Spinal cord (tissue), 10 donors: ENCODE results near the gene CCDC74A. TPM values are rescaled to one million over a fixed set of nuclear protein-coding genes. Genes with fewer than 3 reads are reported as not detected.
"Not testable (repeated sequence)": the region's sequence is repeated elsewhere in the genome, so short reads cannot be mapped to it uniquely, and the experiment has no call there.

ENCODE experiments used
- DNase-seq, 6 donors: peaks; one replicate each; pipeline versions ENCODE4 v3.0.0 to v3.0.0-alpha.2; 2013 to 2015; ENCODE audit warnings: low spot score in 6 of 6, low read depth in 4 of 6
- H3K27ac ChIP-seq: one replicate; pipeline ENCODE4 v1.5.1; 2013; ENCODE audit warnings: low read depth, low read length, control low read depth
- H3K27me3 ChIP-seq: one replicate; pipeline ENCODE4 v1.6.1; 2013; ENCODE audit warnings: low read length; ENCODE audit not compliant: control insufficient read depth, insufficient read depth
- H3K36me3 ChIP-seq: one replicate; pipeline ENCODE4 v1.6.1; 2013; ENCODE audit warnings: low read length; ENCODE audit not compliant: control insufficient read depth, insufficient read depth
- H3K4me1 ChIP-seq: one replicate; pipeline ENCODE4 v1.6.1; 2013; ENCODE audit warnings: low read length; ENCODE audit not compliant: control insufficient read depth, insufficient read depth
- H3K4me3 ChIP-seq: one replicate; pipeline ENCODE4 v1.5.1; 2013; ENCODE audit warnings: low read depth, low read length, control low read depth
- H3K9me3 ChIP-seq: one replicate; pipeline ENCODE4 v1.6.1; 2013; ENCODE audit warnings: low read length; ENCODE audit not compliant: control insufficient read depth, insufficient read depth
- WGBS: methylation state at CpG from one replicate; pipeline ENCODE4 v1.1.5; 2013; ENCODE audit warnings: missing lambda C conversion rate; ENCODE audit not compliant: insufficient coverage; 5-methylcytosine and 5-hydroxymethylcytosine counted together
- polyA plus RNA-seq, 2 donors: library from polyadenylated mRNA; unstranded; fragments of 120-200 nt; gene quantifications; one replicate each; pipeline ENCODE4 v1.2.1, GENCODE V29; 2013; ENCODE audit not compliant: insufficient read length in 2 of 2
- total RNA-seq, 2 donors: library from RNA; depleted of rRNA in 1 of 2; stranded (reverse); fragments of 120-200 nt in 1 of 2; fragments of >200 nt in 1 of 2; gene quantifications; one replicate each; pipeline versions ENCODE4 v1.2.3 to v1.2.4, GENCODE V29; 2013 to 2014
- donor health status: healthy.

CCDC74A gene
- total and polyA plus RNA-seq, 4 donors = 7.0 to 25.1 (median 21.0) TPM

- not testable (repeated sequence) for H3K27ac ChIP-seq, H3K4me3 ChIP-seq, H3K9me3 ChIP-seq, DNase-seq, H3K4me1 ChIP-seq, H3K27me3 ChIP-seq
- WGBS = no CpG with 5 or more reads among the region's 4 CpGs
- H3K36me3 ChIP-seq = peaks cover 70% of the 10 kb centered on the region
Observed at GRCh38 chr2:131503587-131503986, 24.1 kb upstream of the CCDC74A start.

GRCh38 chr2:131504082-131504750 lies 23.5 kb upstream of the CCDC74A start:
- WGBS = 100% methylated on average over 1 of the region's 7 CpGs
- not testable (repeated sequence) for H3K4me3 ChIP-seq, H3K4me1 ChIP-seq, H3K9me3 ChIP-seq, H3K27ac ChIP-seq, DNase-seq, H3K27me3 ChIP-seq
- H3K36me3 ChIP-seq = peaks cover 75% of the 10 kb centered on the region

DNA sequence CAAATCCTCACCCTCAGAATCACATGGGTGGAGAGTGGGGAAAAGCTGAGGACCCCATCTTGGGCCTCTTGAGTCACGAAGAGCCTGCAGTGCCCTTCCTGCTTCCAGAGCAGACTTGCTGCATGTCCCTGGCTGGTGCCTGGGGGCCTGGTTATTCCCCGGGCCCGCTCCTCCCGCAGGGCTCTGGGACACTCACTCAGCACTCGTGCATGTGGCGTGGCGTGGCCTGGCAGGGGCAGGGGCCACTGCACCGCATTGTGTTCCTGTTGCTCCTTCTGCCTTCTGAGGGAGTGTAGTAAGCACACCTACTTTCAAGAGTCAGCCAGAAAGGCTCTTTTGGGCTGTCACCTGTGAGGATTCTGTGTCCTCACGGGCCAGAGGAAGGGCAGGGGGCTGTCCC lies 18.1 kb upstream of the CCDC74A start:
- H3K27me3 ChIP-seq = no peaks in the 10 kb centered on the region
- H3K4me1 ChIP-seq = peaks cover 7% of the 10 kb centered on the region
- H3K4me3 ChIP-seq = no peak overlapping the region
- WGBS = 71% methylated on average over 8 of the region's 9 CpGs
- H3K36me3 ChIP-seq = peaks cover 83% of the 10 kb centered on the region
- no peak for DNase-seq
- H3K9me3 ChIP-seq = no peaks in the 10 kb centered on the region
- H3K27ac ChIP-seq = no peak overlapping the region

GRCh38 chr2:131511291-131511968 lies 16.3 kb upstream of the CCDC74A start:
- not testable (repeated sequence) for H3K4me3 ChIP-seq, H3K27ac ChIP-seq, H3K9me3 ChIP-seq, DNase-seq, H3K27me3 ChIP-seq, H3K4me1 ChIP-seq
- WGBS = 81% methylated on average over 14 of the region's 22 CpGs
- H3K36me3 ChIP-seq = peaks cover 81% of the 10 kb centered on the region

DNA sequence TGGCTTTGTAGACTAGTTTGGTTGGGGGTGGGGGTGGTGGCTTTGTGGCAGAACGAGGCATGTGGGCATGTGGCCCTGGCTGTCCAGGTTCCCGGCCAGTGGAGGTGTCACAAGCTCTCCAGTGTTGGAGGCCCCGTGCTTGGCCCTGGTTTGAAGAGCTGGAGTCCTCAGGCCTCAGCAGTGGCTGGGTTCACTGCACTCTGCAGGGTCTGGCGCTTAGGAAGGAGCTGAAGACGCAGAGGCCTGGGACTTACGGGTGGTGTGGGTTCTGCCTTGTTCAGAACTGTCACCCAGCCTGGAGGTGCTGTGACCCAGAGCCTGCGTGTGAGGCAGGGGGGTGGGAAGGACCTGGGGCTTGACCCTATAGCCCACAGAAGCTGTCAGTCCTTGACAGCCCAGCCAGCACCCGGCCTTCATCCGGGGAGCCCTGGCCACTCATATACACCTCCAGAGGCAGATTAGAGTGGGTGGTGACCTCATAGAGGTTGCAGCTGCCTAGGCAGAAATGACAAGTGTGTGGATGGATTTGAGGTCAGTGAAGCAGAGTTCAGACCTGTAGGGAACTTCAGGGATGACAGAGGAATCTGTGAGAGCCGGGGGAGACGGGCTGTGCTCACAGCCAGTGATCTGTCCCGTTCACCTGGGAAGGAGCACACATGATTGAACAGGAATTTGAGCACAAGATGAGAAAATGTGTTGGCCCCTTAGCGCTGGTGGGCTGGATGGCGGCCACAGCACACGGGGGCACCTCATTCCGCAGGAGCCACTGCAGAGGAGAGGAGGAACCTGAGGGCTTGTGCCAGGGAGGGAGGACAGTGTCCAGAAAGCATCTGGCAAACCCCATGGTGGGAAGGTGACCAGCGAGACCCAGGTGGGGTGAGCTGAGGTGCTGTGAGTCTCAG lies 15.5 kb upstream of the CCDC74A start:
- 50% methylated on average over 8 of the region's 17 CpGs for WGBS
- not testable (repeated sequence) for DNase-seq, H3K27ac ChIP-seq, H3K4me3 ChIP-seq, H3K9me3 ChIP-seq, H3K4me1 ChIP-seq, H3K27me3 ChIP-seq
- peaks cover 83% of the 10 kb centered on the region for H3K36me3 ChIP-seq

- H3K27ac ChIP-seq, DNase-seq, H3K9me3 ChIP-seq, H3K27me3 ChIP-seq, H3K4me3 ChIP-seq, H3K4me1 ChIP-seq: not testable (repeated sequence)
- WGBS = 76% methylated on average over 10 of the region's 15 CpGs
- peaks cover 86% of the 10 kb centered on the region for H3K36me3 ChIP-seq
Observed at GRCh38 chr2:131514408-131515166, 13.1 kb upstream of the CCDC74A start.

DNA sequence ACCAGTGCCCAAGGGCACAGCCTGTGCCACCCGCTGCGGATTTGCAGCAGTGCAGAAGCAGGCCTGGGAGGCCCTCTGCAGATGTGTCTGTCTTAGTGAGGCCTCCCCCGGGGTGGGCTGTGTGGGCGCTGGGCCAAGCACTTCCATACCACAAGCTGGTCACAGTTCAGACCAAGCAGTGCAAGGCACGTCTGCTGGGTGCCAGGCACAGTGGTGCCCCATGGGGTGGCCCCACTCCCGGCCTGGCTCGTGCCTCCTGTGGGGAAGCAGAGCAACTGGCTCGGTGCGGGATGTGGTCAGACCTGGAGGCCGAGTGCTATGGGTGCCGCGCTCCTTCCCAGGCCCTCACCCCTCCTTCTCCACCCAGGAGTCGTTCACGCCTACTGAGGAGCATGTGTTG lies 12.5 kb upstream of the CCDC74A start:
- not testable (repeated sequence) for H3K27ac ChIP-seq, H3K27me3 ChIP-seq, H3K4me1 ChIP-seq, H3K9me3 ChIP-seq, DNase-seq, H3K4me3 ChIP-seq
- no CpG with 5 or more reads among the region's 14 CpGs for WGBS
- H3K36me3 ChIP-seq = peaks cover 86% of the 10 kb centered on the region

DNA sequence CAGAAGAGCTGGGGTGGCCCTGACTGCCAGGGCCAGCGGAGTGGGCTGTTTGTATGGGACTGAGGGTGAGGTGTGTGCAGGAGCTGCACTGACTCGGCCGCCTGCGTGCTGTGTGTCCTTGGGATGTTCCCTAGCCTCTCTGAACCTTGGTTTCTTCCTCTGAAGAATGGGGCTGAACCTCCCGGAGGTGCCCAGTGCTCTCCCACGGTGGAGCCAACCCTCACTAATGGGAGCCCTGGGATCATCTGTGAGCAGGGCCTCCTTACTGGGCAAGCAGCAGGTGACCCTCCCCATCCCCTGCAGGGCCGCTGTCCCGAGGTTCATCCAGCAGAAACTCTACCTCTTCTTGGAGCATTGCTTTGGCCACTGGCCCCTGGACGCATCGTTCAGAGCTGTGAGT lies 11.7 kb upstream of the CCDC74A start:
- 95% methylated on average over 6 of the region's 10 CpGs for WGBS
- Histone ChIP-seq H3K9me3 (no peaks in the 10 kb centered on the region), H3K27ac (no peak overlapping the region), H3K27me3 (no peaks in the 10 kb centered on the region), H3K36me3 (peaks cover 87% of the 10 kb centered on the region), H3K4me3 (no peak overlapping the region), H3K4me1 (no peaks in the 10 kb centered on the region)
- no peak for DNase-seq

DNA sequence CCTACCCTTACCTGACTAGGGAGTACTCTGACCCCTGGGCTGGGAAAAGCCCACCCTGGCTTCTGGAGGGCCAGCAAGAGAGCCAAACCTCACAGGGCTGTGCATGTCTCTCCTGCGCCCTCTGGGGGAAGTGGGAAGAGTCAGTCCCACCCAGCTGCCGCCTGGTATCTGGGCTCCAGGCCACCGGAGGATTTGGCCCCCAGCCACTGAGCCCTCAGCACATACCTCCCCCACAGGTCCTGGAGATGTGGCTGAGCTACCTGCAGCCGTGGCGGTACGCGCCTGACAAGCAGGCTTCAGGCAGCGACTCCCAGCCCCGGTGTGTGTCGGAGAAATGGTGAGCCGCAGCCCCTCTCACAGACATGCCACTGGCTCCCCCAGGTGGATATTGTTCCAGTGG lies 11.1 kb upstream of the CCDC74A start:
- peaks cover 83% of the 10 kb centered on the region for H3K36me3 ChIP-seq
- 73% methylated on average over 10 of the region's 11 CpGs for whole genome bisulfite sequencing
- H3K4me1 ChIP-seq, H3K27ac ChIP-seq, H3K4me3 ChIP-seq, H3K27me3 ChIP-seq, H3K9me3 ChIP-seq: not testable (repeated sequence)
- peak in 2 of 6 donors; percentile 4 to 17 for DNase-seq
